DND-41 (cell line): ENCODE measurements around the gene MEAK7.

Experiments used
- ATAC-seq: fragments of 200-7000 bp; cut with Tn5 transposase; 3 replicates; pipeline ENCODE4 v1.9.1; 2021; ENCODE audit warnings: low read depth; ENCODE audit not compliant: insufficient read depth
- DNase-seq: peaks from one replicate; pipeline ENCODE4 v3.0.0-alpha.2; 2020
- H2AFZ ChIP-seq: 2 replicates; pipeline ENCODE4 v1.6.0; 2012; ENCODE audit warnings: low read depth, low read length
- H3K27ac ChIP-seq: 2 replicates; pipeline ENCODE4 v1.5.1; 2012; ENCODE audit warnings: low read length, inconsistent platforms
- H3K27me3 ChIP-seq: fragments of 200-600 bp; sonication (generic); 2 replicates; pipeline ENCODE4 v1.6.0; 2012; ENCODE audit warnings: low read length, mild to moderate bottlenecking, inconsistent platforms; ENCODE audit not compliant: insufficient read depth, poor library complexity
- H3K36me3 ChIP-seq: 2 replicates; pipeline ENCODE4 v1.5.1; 2012; ENCODE audit warnings: low read length, inconsistent platforms; ENCODE audit not compliant: insufficient read depth
- H3K4me1 ChIP-seq: 2 replicates; pipeline ENCODE4 v1.5.1; 2012; ENCODE audit warnings: mild to moderate bottlenecking, low read length; ENCODE audit not compliant: insufficient read depth
- H3K4me2 ChIP-seq: 2 replicates; pipeline ENCODE4 v1.6.0; 2012; ENCODE audit warnings: mild to moderate bottlenecking, moderate library complexity, low read length, inconsistent platforms; ENCODE audit not compliant: insufficient read depth
- H3K4me3 ChIP-seq, 2 experiments: fragments of 200-600 bp in 1 of 2; shearing (Covaris generic) in 1 of 2; 2 replicates each; pipeline ENCODE4 v1.5.1; 2012 to 2016; ENCODE audit warnings: inconsistent platforms in 2 of 2, low read length in 2 of 2, mild to moderate bottlenecking in 2 of 2, low read depth in 1 of 2, moderate library complexity in 1 of 2
- H3K79me2 ChIP-seq: 2 replicates; pipeline ENCODE4 v1.6.0; 2012; ENCODE audit warnings: low read length, inconsistent platforms; ENCODE audit not compliant: insufficient read depth
- H3K9ac ChIP-seq: 2 replicates; pipeline ENCODE4 v1.6.0; 2012; ENCODE audit warnings: low read depth, mild to moderate bottlenecking, inconsistent platforms, low read length, moderate library complexity
- H3K9me3 ChIP-seq: 2 replicates; pipeline ENCODE4 v1.5.1; 2012; ENCODE audit warnings: low read length, moderate library complexity, mild to moderate bottlenecking, inconsistent platforms; ENCODE audit not compliant: insufficient read depth, severe bottlenecking
- H4K20me1 ChIP-seq: 2 replicates; pipeline ENCODE4 v1.6.0; 2012; ENCODE audit warnings: low read length; ENCODE audit not compliant: insufficient read depth
- CTCF ChIP-seq: IDR thresholded peaks from 2 replicates; pipeline ENCODE4 v1.5.1; 2012; ENCODE audit warnings: borderline replicate concordance, low read length, moderate library complexity, mild to moderate bottlenecking; ENCODE audit not compliant: poor library complexity, severe bottlenecking; ENCODE audit errors: extremely low read depth
- EZH2 ChIP-seq: IDR thresholded peaks from 3 replicates; pipeline ENCODE4 v1.6.1; 2012; ENCODE audit warnings: borderline replicate concordance, low read depth, mild to moderate bottlenecking, moderate library complexity, low read length, inconsistent platforms; ENCODE audit not compliant: severe bottlenecking

The MEAK7 gene

GRCh38 chr16:84483882-84484565, 20.4 kb downstream of the MEAK7 start:
- no peak for ATAC-seq
- H3K4me3 ChIP-seq = no peak overlapping the region
- H4K20me1 ChIP-seq = no peaks in the 10 kb centered on the region
- no peaks in the 10 kb centered on the region for H3K4me1 ChIP-seq
- H3K4me2 ChIP-seq = no peak overlapping the region
- no peak for DNase-seq
- H3K27me3 ChIP-seq = no peaks in the 10 kb centered on the region
- no peak overlapping the region for H3K9ac ChIP-seq
- H3K36me3 ChIP-seq = no peaks in the 10 kb centered on the region
- H3K9me3 ChIP-seq = no peaks in the 10 kb centered on the region
- H2AFZ ChIP-seq = no peak overlapping the region
- TF ChIP-seq EZH2 = no peak
- no peak for TF ChIP-seq CTCF
- no peaks in the 10 kb centered on the region for H3K79me2 ChIP-seq
- H3K27ac ChIP-seq = no peak overlapping the region

- TF ChIP-seq CTCF (no peak), EZH2 (no peak)
- Histone ChIP-seq H3K9ac (no peak overlapping the region), H4K20me1 (no peaks in the 10 kb centered on the region), H3K79me2 (no peaks in the 10 kb centered on the region), H2AFZ (no peak overlapping the region), H3K4me3 (no peak overlapping the region), H3K36me3 (no peaks in the 10 kb centered on the region), H3K4me2 (no peak overlapping the region), H3K4me1 (no peaks in the 10 kb centered on the region), H3K27ac (no peak overlapping the region), H3K27me3 (no peaks in the 10 kb centered on the region), H3K9me3 (no peaks in the 10 kb centered on the region)
- no peak for ATAC-seq
- DNase-seq = no peak
These were observed 21.2 kb downstream of the MEAK7 start for GRCh38 chr16:84482951-84483881.

GRCh38 chr16:84482001-84482891, 22.2 kb downstream of the MEAK7 start:
- H2AFZ ChIP-seq = no peak overlapping the region
- no peak overlapping the region for H3K4me2 ChIP-seq
- TF ChIP-seq CTCF (no peak), EZH2 (no peak)
- no peak overlapping the region for H3K27ac ChIP-seq
- no peaks in the 10 kb centered on the region for H3K36me3 ChIP-seq
- H3K9ac ChIP-seq = no peak overlapping the region
- H3K27me3 ChIP-seq = no peaks in the 10 kb centered on the region
- no peak overlapping the region for H3K4me3 ChIP-seq
- H3K4me1 ChIP-seq = no peaks in the 10 kb centered on the region
- DNase-seq (no peak), ATAC-seq (no peak)
- no peaks in the 10 kb centered on the region for H4K20me1 ChIP-seq
- H3K79me2 ChIP-seq = no peaks in the 10 kb centered on the region
- no peaks in the 10 kb centered on the region for H3K9me3 ChIP-seq
